LHCN-M2 (cell line): ENCODE results near the gene ANXA6. TPM values are rescaled to one million over a fixed set of nuclear protein-coding genes. Genes with fewer than 3 reads are reported as not detected.
"Not testable (repeated sequence)": the region's sequence is repeated elsewhere in the genome, so short reads cannot be mapped to it uniquely, and the experiment has no call there.

Experiments
- DNase-seq: peaks from one replicate; pipeline ENCODE4 v3.0.0-alpha.2; 2012; ENCODE audit warnings: low read depth
- polyA plus RNA-seq: library from polyadenylated mRNA; unstranded; fragments of >200 nt; gene quantifications from one replicate; pipeline ENCODE4 v1.2.1, GENCODE V29; 2012; ENCODE audit warnings: missing spikeins
- total RNA-seq: library from RNA; depleted of rRNA; stranded (reverse); fragments of >200 nt; gene quantifications from 2 replicates; pipeline ENCODE4 v1.2.3, GENCODE V29; 2014; rRNA removed

Gene ANXA6
- total RNA-seq = 777 and 795 TPM in 2 replicates
- 870 TPM for polyA plus RNA-seq

DNA sequence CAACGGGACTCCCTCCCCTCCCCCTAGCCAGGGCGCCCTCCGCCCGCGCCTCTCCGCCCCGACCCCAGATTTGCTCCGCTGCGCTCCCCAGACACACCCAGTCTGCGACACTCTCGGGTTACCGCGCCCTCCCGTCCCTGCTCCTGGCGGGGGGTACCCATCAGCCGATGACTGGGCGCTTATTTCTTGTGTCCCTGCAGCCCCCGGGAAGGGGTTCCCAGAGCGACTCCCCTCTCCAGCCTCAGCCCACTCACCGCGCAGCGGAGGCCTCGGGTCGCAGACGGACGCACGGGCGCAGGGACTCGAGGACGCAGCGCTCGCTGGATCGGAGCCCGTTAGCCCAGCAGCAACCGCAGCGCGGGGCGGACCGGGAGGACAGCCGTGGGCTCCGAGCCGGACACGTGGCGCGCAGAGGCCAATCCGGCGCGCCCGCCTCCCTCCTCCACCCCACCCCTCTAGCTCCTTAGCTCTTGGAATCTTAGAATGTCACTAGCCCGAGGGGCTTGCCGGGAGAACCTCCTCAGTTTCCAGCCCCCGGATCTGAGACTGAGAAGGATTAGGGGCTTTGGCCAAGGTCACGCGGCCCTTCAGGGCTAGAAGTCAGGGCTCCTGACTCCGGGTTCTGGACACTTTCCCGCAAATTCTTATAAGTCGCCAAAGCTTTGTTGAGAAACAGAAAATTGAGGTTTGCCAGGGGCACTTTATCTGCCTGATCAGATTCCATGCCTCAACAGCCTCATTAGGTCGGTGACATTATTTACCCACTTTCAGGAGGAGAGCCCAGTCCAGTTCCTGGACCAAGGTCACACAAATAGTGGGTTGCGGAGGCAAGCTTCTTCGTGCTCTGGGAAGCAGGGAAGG lies at the start of gene ANXA6:
ANXA6 (minus strand) TSS at position 354 of the 861 bp plus-strand sequence. CDS start 9,878 bp downstream, outside the sequence.
- DNase-seq = peak; percentile 76

GRCh38 chr5:151205411-151205810 lies 47.8 kb upstream of the ANXA6 start:
- no peak for DNase-seq

- no peak for DNase-seq
Measured at GRCh38 chr5:151204051-151204450, 46.5 kb upstream of the ANXA6 start.

DNA sequence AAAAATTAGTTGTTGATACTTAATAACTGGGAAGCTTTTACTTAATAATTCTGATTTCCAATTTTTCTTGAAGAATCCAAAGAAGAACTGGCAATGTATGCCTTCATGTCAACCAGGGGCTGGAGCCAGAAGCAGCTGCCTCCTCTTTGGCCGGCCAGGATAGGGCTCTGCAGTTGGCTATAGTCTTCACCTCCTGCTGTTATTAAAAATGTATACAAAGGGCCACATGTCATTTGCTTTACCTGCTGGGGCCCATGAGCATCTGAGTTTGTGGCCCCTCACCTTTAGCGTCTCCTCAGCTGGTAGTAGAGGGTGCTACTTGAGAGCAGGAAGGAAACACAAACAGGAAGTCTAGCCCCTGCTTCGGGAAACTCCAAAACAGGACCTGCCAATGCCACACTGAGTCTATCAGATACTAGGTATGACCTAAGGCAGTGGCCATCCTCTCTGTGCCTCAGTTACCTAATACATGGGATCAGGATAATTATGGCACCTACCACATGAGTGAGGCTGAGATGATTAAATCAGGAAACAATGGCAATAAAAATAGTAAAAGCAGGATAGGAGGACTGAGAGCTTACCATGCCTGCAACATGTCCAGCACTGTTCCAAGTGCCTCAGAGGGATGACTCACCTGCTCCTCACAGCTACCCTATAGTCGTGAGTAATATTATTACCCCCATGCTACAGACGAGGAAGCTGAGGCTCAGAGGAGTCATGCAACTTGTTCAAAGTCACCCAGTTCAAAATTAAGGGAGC lies 45.0 kb upstream of the ANXA6 start:
- DNase-seq = peak; percentile 68

GRCh38 chr5:151200913-151201595 lies 43.5 kb upstream of the ANXA6 start:
- no peak for DNase-seq

DNA sequence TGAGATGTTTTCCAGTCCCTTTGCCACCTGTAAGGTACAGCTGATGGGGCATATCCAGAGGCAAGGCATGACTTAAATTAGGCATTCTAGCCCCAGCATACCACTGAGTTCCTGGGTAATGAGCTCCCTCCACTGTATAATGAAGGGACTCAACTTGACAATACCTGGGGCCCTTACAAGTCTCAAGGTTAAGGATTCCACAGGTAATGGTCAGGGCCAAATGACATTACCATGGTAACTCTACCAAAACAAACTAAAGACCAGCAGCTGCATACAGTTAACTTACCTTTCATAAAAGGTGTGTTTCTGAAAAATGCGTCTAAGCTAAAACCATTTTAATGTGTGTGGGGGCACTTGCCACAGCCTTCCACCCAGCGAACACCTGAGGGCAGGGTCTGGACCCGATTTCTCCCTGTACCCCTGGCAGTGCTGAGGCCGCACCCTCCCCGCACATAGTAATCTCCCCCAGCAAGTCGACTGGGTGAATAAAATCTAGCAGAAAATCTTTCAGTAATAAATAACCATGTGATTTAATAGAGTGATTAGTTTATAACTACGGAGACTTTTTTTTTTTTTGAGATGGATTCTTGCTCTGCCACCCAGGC lies 42.1 kb upstream of the ANXA6 start:
- DNase-seq = no peak

DNA sequence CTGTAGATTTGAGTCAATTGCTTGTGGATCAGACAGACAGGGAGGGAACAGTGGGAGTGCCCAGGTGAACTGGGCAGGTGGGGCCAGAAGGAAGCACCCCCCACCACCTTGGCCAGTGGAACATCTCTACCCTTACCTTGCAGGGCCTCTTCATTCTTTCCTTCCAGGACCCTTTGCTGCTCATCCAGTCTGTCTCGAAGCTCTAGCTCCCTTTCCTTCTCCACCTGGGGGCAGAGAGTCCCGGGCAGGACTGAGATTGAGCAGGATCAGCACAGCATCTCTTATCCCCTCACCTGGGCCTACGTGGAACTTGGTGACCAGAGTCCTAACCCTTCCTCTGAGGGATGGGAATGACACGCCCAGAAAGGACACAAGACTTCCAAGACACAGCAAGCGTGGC lies 41.3 kb upstream of the ANXA6 start:
- DNase-seq = no peak

DNA sequence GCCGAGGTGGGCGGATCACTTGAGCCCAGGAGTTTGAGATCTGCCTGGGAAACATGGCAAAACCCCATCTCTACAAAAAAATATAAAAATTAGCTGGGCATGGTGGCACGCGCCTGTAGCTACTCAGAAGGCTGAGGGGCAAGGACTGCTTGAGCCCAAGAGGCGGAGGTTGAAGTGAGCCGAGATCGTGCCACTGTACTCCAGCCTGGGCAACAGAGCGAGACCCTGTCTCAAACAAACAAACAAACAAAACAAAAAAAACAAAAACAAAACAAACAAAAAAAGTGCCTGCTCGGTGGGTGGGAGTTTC lies 39.7 kb upstream of the ANXA6 start:
- DNase-seq = not testable (repeated sequence)

- peak; percentile 40 for DNase-seq
Measured at GRCh38 chr5:151196556-151197290, 39.1 kb upstream of the ANXA6 start.

DNA sequence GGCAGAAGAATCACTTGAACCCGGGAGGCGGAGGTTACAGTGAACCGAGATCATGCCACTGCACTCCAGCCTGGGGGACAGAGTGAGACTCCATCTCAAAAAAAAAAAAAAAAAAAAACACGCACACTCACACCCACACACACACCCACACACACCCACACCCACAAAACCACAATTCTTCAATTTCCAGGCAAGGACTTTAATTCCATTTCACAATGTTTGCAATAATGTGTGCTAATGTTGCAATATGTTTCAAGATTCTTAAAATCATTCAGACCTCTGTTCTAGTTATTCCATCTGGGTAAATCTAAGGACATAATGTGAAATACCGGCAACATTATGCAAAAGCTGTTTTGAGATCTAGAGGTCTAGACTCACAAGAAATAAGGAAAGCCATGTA lies 38.0 kb upstream of the ANXA6 start:
- peak; percentile 32 for DNase-seq

DNA sequence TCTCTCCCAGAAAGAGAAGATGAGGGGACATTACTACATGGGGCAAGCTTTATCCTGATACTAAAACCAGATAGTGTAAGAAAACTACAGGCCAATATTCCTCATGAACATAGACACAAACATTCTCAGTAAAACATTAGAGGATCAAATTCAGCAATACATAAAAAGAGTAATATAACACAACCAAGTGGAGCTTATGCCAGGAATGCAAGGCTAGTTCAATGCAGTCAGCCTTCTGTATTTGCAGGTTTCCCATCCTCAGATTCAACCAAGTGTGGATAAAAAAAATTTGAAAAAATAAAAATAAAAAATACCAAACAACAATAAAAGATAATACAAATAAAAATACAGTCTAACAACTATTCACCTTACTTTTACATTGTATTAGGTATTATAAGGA lies 35.0 kb upstream of the ANXA6 start:
- no peak for DNase-seq

DNA sequence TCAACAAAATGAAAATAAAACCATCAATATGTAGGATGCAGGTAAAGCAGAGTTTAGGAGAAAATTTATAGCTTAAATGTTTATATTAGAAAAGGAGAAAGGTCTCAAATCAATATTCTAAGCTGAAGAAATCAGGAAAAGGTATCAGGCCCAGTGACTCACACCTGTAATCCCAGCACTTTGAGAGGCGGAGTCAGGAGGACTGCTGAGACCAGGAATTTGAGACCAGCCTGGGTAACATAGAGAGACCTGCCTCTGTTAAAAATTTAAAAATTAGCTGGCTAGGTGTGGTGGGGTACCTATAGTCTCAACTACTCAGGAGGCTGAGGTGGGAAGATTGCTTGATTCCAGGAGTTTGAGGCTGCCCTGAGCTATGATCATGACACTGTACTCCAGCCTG lies 34.1 kb upstream of the ANXA6 start:
- DNase-seq = no peak

DNA sequence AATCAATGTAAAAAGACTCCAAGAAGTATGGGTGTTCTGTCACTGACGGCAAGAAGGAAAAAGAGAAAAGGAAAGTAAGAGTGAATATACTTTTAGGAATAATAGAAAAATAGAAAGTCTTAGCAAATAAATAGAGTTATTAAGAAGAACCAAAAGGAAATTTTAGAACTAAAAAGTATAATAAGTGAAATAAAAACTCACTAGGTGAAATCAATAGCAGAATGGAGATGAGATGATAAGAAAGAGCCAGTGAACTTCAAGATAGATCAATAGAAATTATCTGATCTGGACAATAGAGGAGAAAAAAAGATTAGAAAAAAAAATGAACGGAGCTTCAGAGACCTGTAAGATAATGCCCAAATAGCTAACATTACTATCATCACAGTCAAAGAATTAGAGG lies 31.6 kb upstream of the ANXA6 start:
- DNase-seq = no peak

DNA sequence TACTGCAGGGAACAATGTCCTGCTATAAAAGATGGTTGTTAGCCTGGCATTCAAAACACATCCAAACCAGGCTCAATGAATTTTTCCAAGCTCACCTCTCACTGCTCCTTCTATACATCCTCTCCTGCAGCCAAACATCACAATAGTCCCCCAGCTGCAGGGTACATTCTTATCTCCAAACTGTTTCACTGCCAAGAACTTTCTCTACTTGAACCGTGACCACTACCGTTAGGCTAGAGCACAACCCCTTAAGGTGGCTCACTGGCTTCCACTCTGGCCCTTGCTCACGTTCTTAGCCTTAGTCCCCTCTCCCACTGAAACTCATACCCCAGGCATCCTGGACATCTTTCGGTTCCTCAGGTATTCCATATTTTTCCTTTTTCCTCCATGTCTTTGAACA lies 29.0 kb upstream of the ANXA6 start:
- DNase-seq = no peak

DNA sequence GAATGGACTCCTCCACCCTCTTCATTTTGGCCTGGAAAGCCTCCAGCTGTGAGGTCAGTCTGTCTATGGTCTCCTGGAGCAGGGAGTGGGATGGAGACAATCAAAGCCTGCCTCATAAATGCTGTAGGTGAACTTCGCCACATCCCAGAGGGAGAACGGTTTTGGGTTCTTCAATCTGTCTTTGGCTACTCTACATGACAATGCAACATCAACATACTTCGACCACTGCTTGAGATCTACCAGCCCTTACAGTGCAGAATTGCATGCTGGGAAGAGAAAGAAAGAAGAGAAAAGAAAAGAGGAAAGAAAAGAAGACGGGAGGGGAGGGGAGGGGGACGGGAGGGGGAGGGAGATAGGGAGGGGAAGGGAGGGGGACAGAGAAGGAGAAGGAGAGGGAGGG lies 28.5 kb upstream of the ANXA6 start:
- DNase-seq = no peak

DNA sequence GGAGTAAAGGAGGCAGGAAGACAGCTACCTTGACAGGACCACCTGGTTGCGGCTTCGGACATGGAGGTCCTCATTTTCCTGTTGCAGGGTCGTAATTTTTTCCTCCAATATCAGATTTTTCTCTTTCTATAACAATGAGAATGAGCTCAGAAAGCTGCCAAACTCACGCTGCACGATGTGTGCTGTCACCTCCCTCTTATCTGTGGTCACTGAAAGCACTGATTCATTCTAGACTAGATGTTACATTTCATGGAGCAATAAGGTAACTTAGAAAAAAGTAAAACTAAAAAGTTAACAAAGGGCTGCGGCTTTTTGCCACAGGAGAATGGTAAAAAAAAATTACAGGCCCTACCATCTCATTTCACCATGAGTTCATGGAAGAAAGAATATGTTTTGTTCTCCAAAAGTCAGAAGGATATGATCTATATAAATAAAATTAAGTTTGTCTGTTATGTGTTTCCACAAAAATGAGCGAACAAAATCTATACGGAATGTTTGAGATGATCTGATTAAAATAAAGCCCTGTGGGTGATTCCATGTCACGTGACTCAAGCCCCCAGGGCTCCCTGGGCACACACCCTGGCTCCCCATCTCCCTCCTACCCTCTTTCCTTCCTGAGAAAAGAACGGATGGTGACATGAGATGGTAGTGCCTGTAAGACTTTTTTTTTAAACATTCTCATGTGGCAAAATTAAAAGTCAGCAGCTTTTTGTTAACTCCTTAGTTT lies 26.9 kb upstream of the ANXA6 start:
- DNase-seq = no peak

- DNase-seq = peak; percentile 27
Measured at GRCh38 chr5:151183456-151184245, 26.1 kb upstream of the ANXA6 start.

DNA sequence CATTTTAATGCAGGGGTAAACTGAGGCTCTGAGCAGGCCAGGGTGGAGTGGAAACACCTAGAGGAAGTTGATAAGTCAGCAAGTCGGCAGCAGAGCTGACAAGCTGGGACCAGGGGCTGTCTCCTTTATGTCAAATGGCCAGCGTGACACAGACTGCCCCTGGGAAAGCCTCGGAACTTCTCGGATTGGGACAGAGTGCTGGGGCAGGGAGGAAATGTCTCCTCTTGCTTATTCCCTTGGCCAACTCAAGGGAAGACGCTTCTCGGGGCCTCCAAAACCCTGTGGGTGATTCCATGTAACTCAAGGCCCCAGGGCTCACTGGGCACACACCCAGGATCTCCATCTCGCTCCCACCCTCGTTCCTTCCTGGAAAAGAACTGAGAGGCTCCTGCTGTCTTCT lies 25.4 kb upstream of the ANXA6 start:
- DNase-seq = no peak

- no peak for DNase-seq
Measured at GRCh38 chr5:151182524-151182900, 24.9 kb upstream of the ANXA6 start.
